HepG2 (cell line): ENCODE data around the gene CYP4V2. TPM values are rescaled to one million over a fixed set of nuclear protein-coding genes. Genes with fewer than 3 reads are reported as not detected.

Experiments used
- ATAD3A ChIP-seq: sonication (generic); formaldehyde crosslinking; IDR thresholded peaks from 2 replicates; pipeline ENCODE4 v1.4.0; 2020; ENCODE audit warnings: missing genetic modification reagents
- DRAP1 ChIP-seq: IDR thresholded peaks from 2 replicates; pipeline ENCODE4 v1.6.1; 2016; ENCODE audit warnings: missing genetic modification reagents, missing compliant biosample characterization
- GTF2F1 ChIP-seq: fragments of 150-350 bp; IDR thresholded peaks from 2 replicates; pipeline ENCODE4 v1.6.1; 2014; ENCODE audit warnings: low read length
- HOXA7 ChIP-seq: sonication (generic); formaldehyde crosslinking; IDR thresholded peaks from 2 replicates; pipeline ENCODE4 v1.8.1; 2022; ENCODE audit warnings: mild to moderate bottlenecking, missing genetic modification reagents, moderate library complexity
- IRX3 ChIP-seq: sonication (generic); formaldehyde crosslinking; IDR thresholded peaks from 2 replicates; pipeline ENCODE4 v1.8.1; 2023; ENCODE audit warnings: mild to moderate bottlenecking, low read depth, missing genetic modification reagents, borderline replicate concordance
- KDM5A ChIP-seq: fragments of 200-600 bp; sonication (generic); IDR thresholded peaks from 2 replicates; pipeline ENCODE4 v1.7.0; 2018; ENCODE audit warnings: antibody characterized with exemption, mild to moderate bottlenecking, low read length, borderline replicate concordance
- PHF5A ChIP-seq: IDR thresholded peaks from one replicate; pipeline ENCODE4 v1.6.1; 2018; ENCODE audit warnings: low read depth, missing genetic modification reagents; ENCODE audit not compliant: unreplicated experiment
- RFXAP ChIP-seq: sonication (generic); formaldehyde crosslinking; IDR thresholded peaks from 2 replicates; pipeline ENCODE4 v1.4.0; 2020; ENCODE audit warnings: missing genetic modification reagents, borderline replicate concordance
- SRF ChIP-seq: IDR thresholded peaks from 2 replicates; pipeline ENCODE4 v1.6.1; 2011; ENCODE audit warnings: mild to moderate bottlenecking, low read depth, low read length, moderate library complexity
- TAF15 ChIP-seq: fragments of 200-400 bp; formaldehyde crosslinking; IDR thresholded peaks from one replicate; pipeline ENCODE4 v1.6.1; 2018; ENCODE audit warnings: mild to moderate bottlenecking, low read depth, low read length; ENCODE audit not compliant: poor library complexity, severe bottlenecking
- YEATS2 ChIP-seq: sonication (generic); formaldehyde crosslinking; IDR thresholded peaks from 2 replicates; pipeline ENCODE4 v1.4.0; 2020; ENCODE audit warnings: missing genetic modification reagents, borderline replicate concordance
- ZNF143 ChIP-seq: sonication (generic); formaldehyde crosslinking; IDR thresholded peaks from 2 replicates; pipeline ENCODE4 v1.4.0; 2020; ENCODE audit warnings: missing genetic modification reagents
- ZNF430 ChIP-seq: sonication (generic); formaldehyde crosslinking; IDR thresholded peaks from 2 replicates; pipeline ENCODE4 v1.9.0; 2021; ENCODE audit warnings: mild to moderate bottlenecking, missing genetic modification reagents
- ZNF605 ChIP-seq: sonication (generic); formaldehyde crosslinking; IDR thresholded peaks from 2 replicates; pipeline ENCODE4 v1.8.0; 2022; ENCODE audit warnings: mild to moderate bottlenecking, missing genetic modification reagents
- ZNF687 ChIP-seq: sonication (generic); formaldehyde crosslinking; IDR thresholded peaks from 2 replicates; pipeline ENCODE4 v1.5.1; 2020; ENCODE audit warnings: mild to moderate bottlenecking, missing genetic modification reagents, moderate library complexity
- ZNF75D ChIP-seq: sonication (generic); formaldehyde crosslinking; IDR thresholded peaks from 2 replicates; pipeline ENCODE4 v1.8.1; 2023; ENCODE audit warnings: missing genetic modification reagents, mild to moderate bottlenecking, borderline replicate concordance
- polyA plus RNA-seq, 8 experiments: library from polyadenylated mRNA; depleted of rRNA in 3 of 8; stranded (reverse) in 7 of 8; unstranded in 1 of 8; fragments of >200 nt; fragmentation: Illumina TruSeq in 4 of 8; extraction: Trizol in 4 of 8; gene quantifications; 2 replicates each; pipeline versions ENCODE4 v1.2.1 to v1.2.3, GENCODE V29; 2011 to 2016; ENCODE audit warnings: low read depth in 4 of 8, missing spikeins in 1 of 8, mixed read lengths in 1 of 8; ENCODE audit not compliant: insufficient read depth in 1 of 8
- total RNA-seq, 5 experiments: library from RNA; depleted of rRNA; stranded (reverse); fragments of >200 nt; fragmentation: Illumina TruSeq; extraction: Trizol; gene quantifications; 2 replicates each; pipeline ENCODE4 v1.2.3, GENCODE V29; 2016; ENCODE audit warnings: low read depth in 1 of 5
- TF ChIP-seq, protein P1 (sequence below): sonication (generic); formaldehyde crosslinking; conservative IDR thresholded peaks from 2 replicates; pipeline ENCODE4 v1.8.0; 2022; ENCODE audit warnings: missing genetic modification reagents
- TF ChIP-seq, protein P2 (sequence below), 2 experiments: IDR thresholded peaks; 2 replicates each; pipeline ENCODE4 v1.6.1; 2011 to 2012; ENCODE audit warnings: low read length in 2 of 2, borderline replicate concordance in 1 of 2, low read depth in 1 of 2, mild to moderate bottlenecking in 1 of 2, moderate library complexity in 1 of 2

CYP4V2 gene
- total and polyA plus RNA-seq, 2 of the 13 experiments (the other 11 are each of a cell fraction or from before 2014, with no cell fraction given) = 4.7 to 7.2 TPM

GRCh38 chr4:186191200-186192065 lies at the start of gene CYP4V2 (continued):
- peak; percentile 90 for TF ChIP-seq ZNF687 (CRISPR knock-in tag)
- TF ChIP-seq, protein P1, sequence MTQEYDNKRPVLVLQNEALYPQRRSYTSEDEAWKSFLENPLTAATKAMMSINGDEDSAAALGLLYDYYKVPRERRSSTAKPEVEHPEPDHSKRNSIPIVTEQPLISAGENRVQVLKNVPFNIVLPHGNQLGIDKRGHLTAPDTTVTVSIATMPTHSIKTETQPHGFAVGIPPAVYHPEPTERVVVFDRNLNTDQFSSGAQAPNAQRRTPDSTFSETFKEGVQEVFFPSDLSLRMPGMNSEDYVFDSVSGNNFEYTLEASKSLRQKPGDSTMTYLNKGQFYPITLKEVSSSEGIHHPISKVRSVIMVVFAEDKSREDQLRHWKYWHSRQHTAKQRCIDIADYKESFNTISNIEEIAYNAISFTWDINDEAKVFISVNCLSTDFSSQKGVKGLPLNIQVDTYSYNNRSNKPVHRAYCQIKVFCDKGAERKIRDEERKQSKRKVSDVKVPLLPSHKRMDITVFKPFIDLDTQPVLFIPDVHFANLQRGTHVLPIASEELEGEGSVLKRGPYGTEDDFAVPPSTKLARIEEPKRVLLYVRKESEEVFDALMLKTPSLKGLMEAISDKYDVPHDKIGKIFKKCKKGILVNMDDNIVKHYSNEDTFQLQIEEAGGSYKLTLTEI (CRISPR knock-in tag) = no peak
- 0 out of 2 replicates have a peak, but pooled peaks have one; percentile 6 for TF ChIP-seq DRAP1 (CRISPR knock-in tag)
- TF ChIP-seq ZNF430 (CRISPR knock-in tag) = peak; percentile 12; the same call in 1 of the 2 replicates
- TF ChIP-seq ZNF143 (CRISPR knock-in tag) = peak; percentile 43; the same call in 1 of the 2 replicates
- no peak for TF ChIP-seq ATAD3A (CRISPR knock-in tag)
- peak; percentile 75; the same call in 1 of the 2 replicates for TF ChIP-seq YEATS2
- peak; percentile 46; the same call in 1 of the 2 replicates for TF ChIP-seq KDM5A
- TF ChIP-seq SRF = no peak
- no peak for TF ChIP-seq GTF2F1
- TF ChIP-seq HOXA7 (CRISPR knock-in tag) = no peak
- no peak for TF ChIP-seq PHF5A
- TF ChIP-seq RFXAP = peak; percentile 73
- TF ChIP-seq ZNF75D (CRISPR knock-in tag) = no peak
- TF ChIP-seq ZNF605 (CRISPR knock-in tag) = peak; percentile 77; the same call in 1 of the 2 replicates
- TF ChIP-seq IRX3 (CRISPR knock-in tag) = peak; percentile 36; the same call in 1 of the 2 replicates
- TF ChIP-seq TAF15 = no peak
- TF ChIP-seq, protein P2, sequence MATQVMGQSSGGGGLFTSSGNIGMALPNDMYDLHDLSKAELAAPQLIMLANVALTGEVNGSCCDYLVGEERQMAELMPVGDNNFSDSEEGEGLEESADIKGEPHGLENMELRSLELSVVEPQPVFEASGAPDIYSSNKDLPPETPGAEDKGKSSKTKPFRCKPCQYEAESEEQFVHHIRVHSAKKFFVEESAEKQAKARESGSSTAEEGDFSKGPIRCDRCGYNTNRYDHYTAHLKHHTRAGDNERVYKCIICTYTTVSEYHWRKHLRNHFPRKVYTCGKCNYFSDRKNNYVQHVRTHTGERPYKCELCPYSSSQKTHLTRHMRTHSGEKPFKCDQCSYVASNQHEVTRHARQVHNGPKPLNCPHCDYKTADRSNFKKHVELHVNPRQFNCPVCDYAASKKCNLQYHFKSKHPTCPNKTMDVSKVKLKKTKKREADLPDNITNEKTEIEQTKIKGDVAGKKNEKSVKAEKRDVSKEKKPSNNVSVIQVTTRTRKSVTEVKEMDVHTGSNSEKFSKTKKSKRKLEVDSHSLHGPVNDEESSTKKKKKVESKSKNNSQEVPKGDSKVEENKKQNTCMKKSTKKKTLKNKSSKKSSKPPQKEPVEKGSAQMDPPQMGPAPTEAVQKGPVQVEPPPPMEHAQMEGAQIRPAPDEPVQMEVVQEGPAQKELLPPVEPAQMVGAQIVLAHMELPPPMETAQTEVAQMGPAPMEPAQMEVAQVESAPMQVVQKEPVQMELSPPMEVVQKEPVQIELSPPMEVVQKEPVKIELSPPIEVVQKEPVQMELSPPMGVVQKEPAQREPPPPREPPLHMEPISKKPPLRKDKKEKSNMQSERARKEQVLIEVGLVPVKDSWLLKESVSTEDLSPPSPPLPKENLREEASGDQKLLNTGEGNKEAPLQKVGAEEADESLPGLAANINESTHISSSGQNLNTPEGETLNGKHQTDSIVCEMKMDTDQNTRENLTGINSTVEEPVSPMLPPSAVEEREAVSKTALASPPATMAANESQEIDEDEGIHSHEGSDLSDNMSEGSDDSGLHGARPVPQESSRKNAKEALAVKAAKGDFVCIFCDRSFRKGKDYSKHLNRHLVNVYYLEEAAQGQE (IDR thresholded peaks at IDR 0.05; ENCODE audit: borderline replicate concordance in 1 of 2, low read depth in 1 of 2, low read length in 2 of 2) = peak in 1 of 2 experiments; percentile 69; a peak in 1 of 4 replicates
